Mesenchymal stem cell (in vitro differentiated cells and primary cell): ENCODE measurements around the gene QSOX1.

Source experiments
- DNase-seq: peaks from one replicate; pipeline ENCODE4 v3.0.0-alpha.2; 2013
- H2AFZ ChIP-seq: one replicate; pipeline ENCODE4 v1.6.1; 2013; ENCODE audit warnings: low read depth, mild to moderate bottlenecking, control low read depth, inconsistent platforms, low read length, moderate library complexity
- H2AK5ac ChIP-seq: 2 replicates; pipeline ENCODE4 v1.6.1; 2013; ENCODE audit warnings: low read length, moderate library complexity, mild to moderate bottlenecking, inconsistent platforms; ENCODE audit not compliant: severe bottlenecking
- H2BK120ac ChIP-seq: one replicate; pipeline ENCODE4 v1.6.1; 2013; ENCODE audit warnings: low read depth, mild to moderate bottlenecking, inconsistent platforms, low read length, moderate library complexity
- H2BK12ac ChIP-seq, 2 experiments: one replicate each; pipeline ENCODE4 v1.6.1; 2013; ENCODE audit warnings: inconsistent platforms in 2 of 2, low read length in 2 of 2, mild to moderate bottlenecking in 2 of 2, moderate library complexity in 2 of 2, control low read depth in 1 of 2
- H2BK15ac ChIP-seq: one replicate; pipeline ENCODE4 v1.6.1; 2013; ENCODE audit warnings: mild to moderate bottlenecking, low read depth, inconsistent platforms; ENCODE audit not compliant: poor library complexity, severe bottlenecking
- H2BK5ac ChIP-seq: 2 replicates; pipeline ENCODE4 v1.6.1; 2013; ENCODE audit warnings: low read depth, mild to moderate bottlenecking, low read length, control low read depth, inconsistent platforms; ENCODE audit not compliant: poor library complexity, severe bottlenecking
- H3K14ac ChIP-seq, 2 experiments: one replicate each; pipeline ENCODE4 v1.6.1; 2013; ENCODE audit warnings: inconsistent platforms in 2 of 2, low read length in 2 of 2, control low read depth in 1 of 2, mild to moderate bottlenecking in 1 of 2, moderate library complexity in 1 of 2
- H3K18ac ChIP-seq, 2 experiments: one replicate each; pipeline ENCODE4 v1.6.1; 2013; ENCODE audit warnings: inconsistent platforms in 2 of 2, low read length in 2 of 2, control low read depth in 1 of 2, low read depth in 1 of 2, mild to moderate bottlenecking in 1 of 2
- H3K23ac ChIP-seq, 2 experiments: one replicate each; pipeline ENCODE4 v1.6.1; 2013; ENCODE audit warnings: inconsistent platforms in 2 of 2, low read length in 2 of 2, mild to moderate bottlenecking in 2 of 2, moderate library complexity in 2 of 2, control low read depth in 1 of 2
- H3K27ac ChIP-seq: 2 replicates; pipeline ENCODE4 v1.5.1; 2013; ENCODE audit warnings: mild to moderate bottlenecking, moderate library complexity, low read length, control low read depth, inconsistent platforms; ENCODE audit not compliant: poor library complexity, severe bottlenecking
- H3K27me3 ChIP-seq, 2 experiments: 2 replicates each; pipeline versions ENCODE4 v1.6.1 to v1.7.0; 2013; ENCODE audit warnings: low read length in 2 of 2, mild to moderate bottlenecking in 2 of 2, moderate library complexity in 2 of 2, control low read depth in 1 of 2, inconsistent platforms in 1 of 2; ENCODE audit not compliant: control insufficient read depth in 1 of 2, insufficient read depth in 1 of 2
- H3K36me3 ChIP-seq, 2 experiments: 2 replicates each; pipeline versions ENCODE4 v1.6.1 to v1.7.0; 2013; ENCODE audit warnings: low read length in 2 of 2, control low read depth in 1 of 2, inconsistent platforms in 1 of 2, low read depth in 1 of 2, mild to moderate bottlenecking in 1 of 2; ENCODE audit not compliant: insufficient read depth in 2 of 2, control insufficient read depth in 1 of 2
- H3K4ac ChIP-seq, 2 experiments: one replicate each; pipeline ENCODE4 v1.6.1; 2013; ENCODE audit warnings: inconsistent platforms in 2 of 2, low read length in 2 of 2, mild to moderate bottlenecking in 2 of 2, moderate library complexity in 2 of 2, control low read depth in 1 of 2, low read depth in 1 of 2
- H3K4me1 ChIP-seq: 2 replicates; pipeline ENCODE4 v1.6.1; 2013; ENCODE audit warnings: low read depth, low read length, control low read depth; ENCODE audit not compliant: control insufficient read depth, insufficient read depth
- H3K4me2 ChIP-seq: 2 replicates; pipeline ENCODE4 v1.6.1; 2013; ENCODE audit warnings: low read length, mild to moderate bottlenecking, inconsistent platforms; ENCODE audit not compliant: poor library complexity, severe bottlenecking
- H3K4me3 ChIP-seq, 2 experiments: 2 replicates each; pipeline versions ENCODE4 v1.5.1 to v1.7.0; 2013; ENCODE audit warnings: low read length in 2 of 2, mild to moderate bottlenecking in 2 of 2, control low read depth in 1 of 2, low read depth in 1 of 2; ENCODE audit not compliant: insufficient read depth in 1 of 2
- H3K79me1 ChIP-seq: replicated peaks from 2 replicates; pipeline ENCODE4 v1.6.1; 2013; ENCODE audit warnings: mild to moderate bottlenecking, control low read depth, low read length, inconsistent platforms; ENCODE audit not compliant: poor library complexity, severe bottlenecking
- H3K9ac ChIP-seq: 2 replicates; pipeline ENCODE4 v1.7.0; 2013; ENCODE audit warnings: mild to moderate bottlenecking, low read length, moderate library complexity
- H3K9me3 ChIP-seq: 2 replicates; pipeline ENCODE4 v1.7.0; 2013; ENCODE audit warnings: mild to moderate bottlenecking, low read length; ENCODE audit not compliant: control insufficient read depth
- H4K8ac ChIP-seq: one replicate; pipeline ENCODE4 v1.6.1; 2013; ENCODE audit warnings: inconsistent platforms, mild to moderate bottlenecking, low read length, moderate library complexity
- H4K91ac ChIP-seq: one replicate; pipeline ENCODE4 v1.6.1; 2013; ENCODE audit warnings: mild to moderate bottlenecking, low read length, inconsistent platforms
- WGBS: methylation state at CpG from one replicate; pipeline ENCODE4 v1.1.7; 2013; ENCODE audit warnings: mixed read lengths; 5-methylcytosine and 5-hydroxymethylcytosine counted together

Gene QSOX1

DNA sequence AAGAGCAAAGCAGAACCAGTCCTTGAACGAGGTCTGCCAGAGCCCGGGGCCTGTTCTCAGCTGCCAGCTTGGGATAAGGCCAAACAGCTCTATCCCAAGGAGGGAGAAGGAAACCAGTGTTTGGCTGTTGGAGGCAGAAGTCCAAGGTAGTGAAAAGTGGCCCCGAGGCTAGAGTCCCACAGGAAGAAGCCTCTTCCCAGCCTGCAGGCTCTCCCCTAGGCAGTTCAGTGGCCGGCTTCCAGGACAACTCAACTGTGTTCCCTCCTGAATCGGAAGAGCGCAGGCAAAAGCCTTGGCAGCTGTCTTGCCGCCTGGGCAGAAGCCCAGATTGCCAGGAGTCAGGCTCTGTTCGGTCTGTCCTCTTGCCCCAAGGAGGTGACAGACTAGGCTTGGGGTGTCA lies 19.3 kb downstream of the QSOX1 start:
- no peak overlapping the region for H2AK5ac ChIP-seq
- no peak overlapping the region for H3K14ac ChIP-seq
- H3K4me1 ChIP-seq, result no peaks in the 10 kb centered on the region
- H2BK120ac ChIP-seq, result no peak overlapping the region
- DNase-seq, result no peak
- no peak overlapping the region for H2BK15ac ChIP-seq
- H3K79me1 ChIP-seq, result peaks cover 30% of the 10 kb centered on the region
- no peaks in the 10 kb centered on the region for H3K9me3 ChIP-seq
- 96% methylated on average over 8 of the region's 8 CpGs for WGBS
- H3K27ac ChIP-seq, result no peak overlapping the region
- no peak overlapping the region for H3K18ac ChIP-seq
- no peak overlapping the region for H2AFZ ChIP-seq
- H3K36me3 ChIP-seq, result peaks cover 7 to 30% of the 10 kb centered on the region in 2 experiments
- H3K9ac ChIP-seq, result no peak overlapping the region
- H4K8ac ChIP-seq, result no peak overlapping the region
- H2BK12ac ChIP-seq, result no peak overlapping the region
- H3K4me3 ChIP-seq, result peak overlapping the region in 1 of 2 experiments; percentile 15
- H3K23ac ChIP-seq, result no peak overlapping the region
- no peaks in the 10 kb centered on the region for H3K27me3 ChIP-seq
- H3K4me2 ChIP-seq, result no peak overlapping the region
- no peak overlapping the region for H2BK5ac ChIP-seq
- no peak overlapping the region for H3K4ac ChIP-seq
- H4K91ac ChIP-seq, result no peak overlapping the region

DNA sequence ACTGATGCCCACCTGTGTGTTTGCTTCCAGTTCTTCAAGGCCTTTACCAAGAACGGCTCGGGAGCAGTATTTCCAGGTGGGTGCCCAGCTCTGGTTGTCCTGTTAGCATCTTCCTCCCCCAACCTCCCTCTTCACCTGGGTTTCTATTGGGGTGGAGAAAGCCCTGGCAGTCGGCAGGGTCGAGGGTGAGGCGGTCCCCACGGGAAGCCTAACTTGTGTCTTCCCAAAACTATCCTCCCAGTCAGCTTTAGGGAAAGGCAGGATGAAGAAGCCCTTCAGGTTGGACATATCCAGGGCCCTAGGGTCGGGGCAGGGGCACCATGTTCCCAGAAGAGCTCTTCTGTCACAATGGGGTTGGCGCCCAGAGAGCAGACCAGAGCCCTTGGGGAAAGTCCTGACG lies 20.6 kb downstream of the QSOX1 start:
- H2AK5ac ChIP-seq, result no peak overlapping the region
- H3K9me3 ChIP-seq, result no peaks in the 10 kb centered on the region
- 90% methylated on average over 9 of the region's 9 CpGs for WGBS
- H2BK5ac ChIP-seq, result no peak overlapping the region
- no peak overlapping the region for H3K14ac ChIP-seq
- no peak overlapping the region for H3K4me2 ChIP-seq
- no peak overlapping the region for H4K8ac ChIP-seq
- H3K27ac ChIP-seq, result no peak overlapping the region
- no peak overlapping the region for H2AFZ ChIP-seq
- no peak overlapping the region for H3K18ac ChIP-seq
- no peak overlapping the region for H2BK12ac ChIP-seq
- no peak overlapping the region for H3K4ac ChIP-seq
- DNase-seq, result no peak
- H3K36me3 ChIP-seq, result peaks cover 11 to 33% of the 10 kb centered on the region in 2 experiments
- no peaks in the 10 kb centered on the region for H3K4me1 ChIP-seq
- H3K9ac ChIP-seq, result no peak overlapping the region
- no peak overlapping the region for H3K23ac ChIP-seq
- H4K91ac ChIP-seq, result no peak overlapping the region
- no peaks in the 10 kb centered on the region for H3K27me3 ChIP-seq
- no peak overlapping the region for H2BK120ac ChIP-seq
- H2BK15ac ChIP-seq, result no peak overlapping the region
- peaks cover 23% of the 10 kb centered on the region for H3K79me1 ChIP-seq
- H3K4me3 ChIP-seq, result no peak overlapping the region

DNA sequence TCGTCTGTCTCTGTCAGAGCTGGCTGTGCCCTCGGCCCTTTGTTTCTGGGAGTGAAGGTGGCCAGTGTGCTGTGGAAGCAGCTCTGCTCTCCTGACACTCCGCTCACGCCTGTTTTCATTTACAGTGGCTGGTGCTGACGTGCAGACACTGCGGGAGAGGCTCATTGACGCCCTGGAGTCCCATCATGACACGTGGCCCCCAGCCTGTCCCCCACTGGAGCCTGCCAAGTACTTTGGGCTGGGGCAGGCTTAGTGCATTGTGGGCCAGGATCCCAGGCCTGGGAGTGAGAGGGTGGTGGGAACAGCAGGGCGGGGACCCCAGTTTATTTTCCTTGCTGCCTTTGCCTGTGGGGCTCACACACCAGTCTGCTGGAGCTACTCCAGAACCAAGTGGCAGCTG lies 21.1 kb downstream of the QSOX1 start:
- Histone ChIP-seq H2AFZ (no peak overlapping the region), H3K79me1 (peaks cover 18% of the 10 kb centered on the region), H3K9me3 (no peaks in the 10 kb centered on the region), H3K4me2 (no peak overlapping the region), H3K4me3 (no peak overlapping the region), H3K4me1 (no peaks in the 10 kb centered on the region), H4K91ac (no peak overlapping the region), H2BK5ac (no peak overlapping the region), H3K27ac (no peak overlapping the region), H3K14ac (no peak overlapping the region), H3K4ac (no peak overlapping the region), H2BK15ac (no peak overlapping the region), H2BK12ac (no peak overlapping the region), H3K18ac (no peak overlapping the region), H3K36me3 (peaks cover 11 to 33% of the 10 kb centered on the region in 2 experiments), H2AK5ac (no peak overlapping the region), H2BK120ac (no peak overlapping the region), H3K27me3 (no peaks in the 10 kb centered on the region), H4K8ac (no peak overlapping the region), H3K23ac (no peak overlapping the region), H3K9ac (no peak overlapping the region)
- WGBS, result 96% methylated on average over 9 of the region's 9 CpGs
- DNase-seq, result no peak

DNA sequence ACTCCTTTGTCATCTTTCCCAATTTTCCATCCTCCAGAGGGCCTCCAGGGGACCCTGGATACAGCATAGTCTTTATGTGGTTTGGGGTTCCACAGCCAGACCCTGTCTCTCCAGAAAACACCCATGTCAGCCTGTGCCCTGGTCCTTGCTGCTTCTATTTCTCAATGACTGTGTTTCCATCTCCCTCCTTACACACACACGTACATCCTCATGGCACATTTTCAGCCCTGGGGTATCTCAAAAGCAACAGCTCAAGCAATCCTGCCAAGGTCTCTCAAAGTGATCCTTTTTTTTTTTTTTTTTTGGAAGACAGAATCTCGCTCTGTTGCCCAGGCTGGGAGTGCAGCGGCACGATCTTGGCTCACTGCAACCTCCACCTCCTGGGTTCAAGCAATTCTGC lies 22.3 kb downstream of the QSOX1 start:
- Histone ChIP-seq H4K91ac (no peak overlapping the region), H2BK15ac (no peak overlapping the region)

More for the DNA sequence above, 22.3 kb downstream of the QSOX1 start:
- Histone ChIP-seq H3K18ac (no peak overlapping the region), H3K9ac (no peak overlapping the region), H2AFZ (no peak overlapping the region), H3K27me3 (no peaks in the 10 kb centered on the region), H3K36me3 (peaks cover 20 to 33% of the 10 kb centered on the region in 2 experiments), H4K8ac (no peak overlapping the region), H3K4me2 (no peak overlapping the region), H2BK5ac (no peak overlapping the region), H3K14ac (no peak overlapping the region), H3K4me3 (no peak overlapping the region), H2AK5ac (no peak overlapping the region), H3K23ac (no peak overlapping the region), H2BK120ac (no peak overlapping the region), H2BK12ac (no peak overlapping the region), H3K4me1 (no peaks in the 10 kb centered on the region), H3K27ac (no peak overlapping the region), H3K9me3 (no peaks in the 10 kb centered on the region), H3K79me1 (peaks cover 10% of the 10 kb centered on the region), H3K4ac (no peak overlapping the region)
- WGBS, result 100% methylated on average over 4 of the region's 4 CpGs
- DNase-seq, result no peak
